Measurements from ENCODE around the gene PPP1R1B. TPM values are rescaled to one million over a fixed set of nuclear protein-coding genes. Genes with fewer than 3 reads are reported as not detected.

The PPP1R1B gene
- total RNA-seq, 1 donor = not detected

DNA sequence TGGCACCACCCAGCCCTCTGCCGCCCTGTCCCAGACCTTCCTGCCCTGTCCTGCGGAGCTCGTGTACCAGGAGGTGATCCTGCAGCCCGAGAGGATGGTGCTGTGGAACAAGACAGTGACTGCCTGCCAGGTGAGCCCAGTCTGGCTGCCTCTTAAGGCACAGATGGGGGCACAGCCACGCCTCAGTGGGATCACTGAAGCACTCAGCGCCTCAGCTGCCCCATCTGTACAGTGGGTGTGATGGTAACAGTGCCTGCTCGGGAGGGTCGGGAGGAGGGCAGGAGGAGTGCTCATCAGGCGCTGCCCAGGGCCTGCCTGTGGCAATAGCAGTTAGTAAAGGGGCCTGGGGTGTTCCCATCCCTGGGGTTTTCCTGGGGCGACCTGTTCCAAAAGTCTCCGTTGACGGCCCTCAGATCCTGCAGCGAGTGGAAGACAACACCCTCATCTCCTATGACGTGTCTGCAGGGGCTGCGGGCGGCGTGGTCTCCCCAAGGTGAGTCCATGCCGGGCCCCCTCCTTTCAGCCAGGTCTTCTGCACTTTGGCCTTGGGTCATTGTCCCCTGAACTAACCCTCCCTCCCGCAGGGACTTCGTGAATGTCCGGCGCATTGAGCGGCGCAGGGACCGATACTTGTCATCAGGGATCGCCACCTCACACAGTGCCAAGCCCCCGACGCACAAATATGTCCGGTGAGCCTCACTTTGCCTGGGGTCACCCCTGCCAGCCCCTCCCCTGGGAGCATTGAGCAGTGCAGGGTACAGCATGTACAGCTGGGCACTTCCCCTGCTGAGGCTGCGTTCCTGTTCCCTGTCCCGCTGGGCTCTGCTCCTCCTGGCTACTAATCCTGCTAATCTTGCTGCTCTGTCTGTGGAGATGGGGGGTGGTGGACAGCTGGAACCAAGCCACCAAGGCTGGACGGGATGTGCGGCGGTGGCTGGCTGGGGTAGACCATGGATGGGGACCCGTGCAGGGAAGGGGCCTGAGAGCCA is 33.9 kb downstream of the PPP1R1B start:
- no peak for DNase-seq (ENCODE audit: low read depth)
- TF ChIP-seq, protein P1, sequence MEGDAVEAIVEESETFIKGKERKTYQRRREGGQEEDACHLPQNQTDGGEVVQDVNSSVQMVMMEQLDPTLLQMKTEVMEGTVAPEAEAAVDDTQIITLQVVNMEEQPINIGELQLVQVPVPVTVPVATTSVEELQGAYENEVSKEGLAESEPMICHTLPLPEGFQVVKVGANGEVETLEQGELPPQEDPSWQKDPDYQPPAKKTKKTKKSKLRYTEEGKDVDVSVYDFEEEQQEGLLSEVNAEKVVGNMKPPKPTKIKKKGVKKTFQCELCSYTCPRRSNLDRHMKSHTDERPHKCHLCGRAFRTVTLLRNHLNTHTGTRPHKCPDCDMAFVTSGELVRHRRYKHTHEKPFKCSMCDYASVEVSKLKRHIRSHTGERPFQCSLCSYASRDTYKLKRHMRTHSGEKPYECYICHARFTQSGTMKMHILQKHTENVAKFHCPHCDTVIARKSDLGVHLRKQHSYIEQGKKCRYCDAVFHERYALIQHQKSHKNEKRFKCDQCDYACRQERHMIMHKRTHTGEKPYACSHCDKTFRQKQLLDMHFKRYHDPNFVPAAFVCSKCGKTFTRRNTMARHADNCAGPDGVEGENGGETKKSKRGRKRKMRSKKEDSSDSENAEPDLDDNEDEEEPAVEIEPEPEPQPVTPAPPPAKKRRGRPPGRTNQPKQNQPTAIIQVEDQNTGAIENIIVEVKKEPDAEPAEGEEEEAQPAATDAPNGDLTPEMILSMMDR (IDR thresholded peaks at IDR 0.05; ENCODE audit: insufficient read depth, low read depth, low read length) = no peak
- H3K4me3 ChIP-seq (ENCODE audit: low read depth, low read length) = no peak overlapping the region

DNA sequence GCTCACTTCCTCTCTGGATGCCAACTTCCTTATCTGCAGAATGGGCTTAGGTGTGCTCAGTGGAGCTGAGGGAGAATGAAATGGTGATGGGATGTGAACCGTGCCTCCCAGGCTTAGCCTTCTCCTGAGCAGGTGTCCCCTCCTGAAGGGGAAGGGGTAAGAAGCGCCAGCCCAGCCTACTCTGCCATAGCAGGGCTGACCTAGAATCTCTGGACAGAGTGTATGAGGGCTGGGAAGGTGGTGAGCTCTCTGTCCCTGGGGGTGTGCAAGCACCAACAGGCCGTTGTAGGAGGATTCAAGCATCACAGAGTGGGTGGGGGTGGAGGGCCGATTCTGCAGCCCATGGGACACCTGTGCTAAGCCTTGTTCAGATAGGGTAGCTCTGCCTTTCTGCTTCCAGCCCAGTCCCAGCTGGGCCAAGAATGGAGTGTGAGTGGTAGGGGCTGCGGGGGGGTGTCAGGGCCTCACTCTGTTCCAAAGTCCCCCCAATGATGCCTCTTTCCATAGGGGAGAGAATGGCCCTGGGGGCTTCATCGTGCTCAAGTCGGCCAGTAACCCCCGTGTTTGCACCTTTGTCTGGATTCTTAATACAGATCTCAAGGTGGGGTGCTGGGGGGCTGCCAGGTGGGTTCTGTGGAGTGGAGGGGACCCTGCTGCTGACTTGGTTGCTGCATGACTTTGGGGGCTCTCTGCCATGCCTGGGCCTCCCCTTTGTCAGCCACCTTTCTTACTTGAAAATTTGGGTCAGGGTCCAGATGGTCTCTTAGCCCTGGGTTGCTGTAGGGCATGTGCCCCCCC is 35.2 kb downstream of the PPP1R1B start:
- DNase-seq (ENCODE audit: low read depth) = no peak
- H3K4me3 ChIP-seq (ENCODE audit: low read depth, low read length) = no peak overlapping the region
- TF ChIP-seq, protein P1 (IDR thresholded peaks at IDR 0.05; ENCODE audit: insufficient read depth, low read depth, low read length) = no peak

DNA sequence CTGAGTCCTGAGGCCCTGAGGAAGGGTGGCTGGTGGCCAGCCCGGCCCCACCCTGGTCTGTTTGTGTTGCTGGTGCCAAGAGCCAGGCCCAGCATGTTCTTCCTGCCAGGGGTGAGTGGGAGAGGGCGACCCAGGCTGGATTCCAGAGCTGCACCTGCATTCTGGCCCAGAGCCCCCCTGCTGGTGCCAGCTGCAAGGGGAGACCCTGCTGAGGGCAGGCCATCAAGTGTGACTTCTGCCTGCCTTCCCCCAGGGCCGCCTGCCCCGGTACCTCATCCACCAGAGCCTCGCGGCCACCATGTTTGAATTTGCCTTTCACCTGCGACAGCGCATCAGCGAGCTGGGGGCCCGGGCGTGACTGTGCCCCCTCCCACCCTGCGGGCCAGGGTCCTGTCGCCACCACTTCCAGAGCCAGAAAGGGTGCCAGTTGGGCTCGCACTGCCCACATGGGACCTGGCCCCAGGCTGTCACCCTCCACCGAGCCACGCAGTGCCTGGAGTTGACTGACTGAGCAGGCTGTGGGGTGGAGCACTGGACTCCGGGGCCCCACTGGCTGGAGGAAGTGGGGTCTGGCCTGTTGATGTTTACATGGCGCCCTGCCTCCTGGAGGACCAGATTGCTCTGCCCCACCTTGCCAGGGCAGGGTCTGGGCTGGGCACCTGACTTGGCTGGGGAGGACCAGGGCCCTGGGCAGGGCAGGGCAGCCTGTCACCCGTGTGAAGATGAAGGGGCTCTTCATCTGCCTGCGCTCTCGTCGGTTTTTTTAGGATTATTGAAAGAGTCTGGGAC is 36.0 kb downstream of the PPP1R1B start:
- TF ChIP-seq, protein P1 (IDR thresholded peaks at IDR 0.05; ENCODE audit: insufficient read depth, low read depth, low read length) = no peak
- no peak overlapping the region for H3K4me3 ChIP-seq (ENCODE audit: low read depth, low read length)
- DNase-seq (ENCODE audit: low read depth) = no peak

DNA sequence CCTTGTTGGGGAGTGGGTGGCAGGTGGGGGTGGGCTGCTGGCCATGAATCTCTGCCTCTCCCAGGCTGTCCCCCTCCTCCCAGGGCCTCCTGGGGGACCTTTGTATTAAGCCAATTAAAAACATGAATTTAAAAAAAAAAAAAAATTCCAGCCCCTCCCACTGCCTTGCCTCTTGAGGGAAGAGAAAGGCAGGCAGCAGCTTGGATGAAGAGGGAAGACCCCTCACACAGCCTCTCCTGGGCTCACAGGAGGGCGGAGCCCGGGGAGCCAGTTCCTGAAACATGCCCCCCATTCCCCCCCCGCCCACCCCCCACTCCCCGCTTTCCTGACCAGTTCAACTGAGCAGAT is 36.6 kb downstream of the PPP1R1B start:
- DNase-seq (ENCODE audit: low read depth) = no peak
- no peak overlapping the region for H3K4me3 ChIP-seq (ENCODE audit: low read depth, low read length)
- TF ChIP-seq, protein P1 (IDR thresholded peaks at IDR 0.05; ENCODE audit: insufficient read depth, low read depth, low read length) = no peak

DNA sequence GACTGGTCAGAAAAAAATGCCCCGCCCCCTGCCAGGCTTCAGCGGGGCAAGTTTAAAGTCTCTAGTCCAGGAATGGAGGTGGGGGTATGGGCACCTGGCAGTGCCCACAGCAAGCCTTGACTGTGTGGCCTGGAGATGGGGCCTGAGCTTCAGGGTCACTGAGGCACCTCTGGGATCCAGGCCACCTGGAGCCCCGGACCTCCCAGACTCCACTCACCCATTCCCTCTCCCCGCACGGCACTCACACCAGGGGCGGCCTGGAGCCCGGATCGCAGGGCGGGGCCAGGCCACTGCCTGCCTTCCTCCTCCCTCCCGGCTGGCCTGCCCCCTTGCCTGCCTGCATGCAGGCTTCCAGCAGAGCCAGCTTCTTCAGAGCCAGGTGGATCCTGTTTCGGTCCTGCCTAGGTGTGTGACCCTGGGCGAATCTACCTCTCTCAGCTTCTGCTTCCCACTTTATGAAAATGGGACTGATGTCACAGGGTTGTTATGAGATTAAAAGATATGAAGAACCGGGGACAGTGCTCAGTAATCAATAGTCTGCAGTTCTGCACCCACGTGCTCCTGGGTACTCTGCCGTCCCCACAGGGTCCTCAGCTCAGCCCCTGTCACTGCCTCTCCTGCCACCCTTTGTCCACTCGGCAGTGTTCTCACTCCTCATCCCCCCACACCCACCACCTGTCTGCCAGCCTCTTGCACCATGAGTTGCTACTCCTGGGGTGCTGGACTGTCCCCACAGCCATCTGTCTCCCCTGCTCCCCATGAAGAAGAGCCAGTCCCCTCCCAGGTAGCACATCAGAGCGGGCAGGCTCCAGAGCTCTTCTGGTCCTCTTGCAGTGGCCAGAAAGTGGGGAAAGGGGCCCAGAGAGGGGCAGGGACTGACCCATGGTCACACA is 37.2 kb downstream of the PPP1R1B start:
- no peak overlapping the region for H3K4me3 ChIP-seq (ENCODE audit: low read depth, low read length)
- DNase-seq (ENCODE audit: low read depth) = no peak
- TF ChIP-seq, protein P1 (IDR thresholded peaks at IDR 0.05; ENCODE audit: insufficient read depth, low read depth, low read length) = no peak

All from fibroblast of villous mesenchyme (primary cell).